ENCODE data around the gene TAF11.

TAF11 gene

DNA sequence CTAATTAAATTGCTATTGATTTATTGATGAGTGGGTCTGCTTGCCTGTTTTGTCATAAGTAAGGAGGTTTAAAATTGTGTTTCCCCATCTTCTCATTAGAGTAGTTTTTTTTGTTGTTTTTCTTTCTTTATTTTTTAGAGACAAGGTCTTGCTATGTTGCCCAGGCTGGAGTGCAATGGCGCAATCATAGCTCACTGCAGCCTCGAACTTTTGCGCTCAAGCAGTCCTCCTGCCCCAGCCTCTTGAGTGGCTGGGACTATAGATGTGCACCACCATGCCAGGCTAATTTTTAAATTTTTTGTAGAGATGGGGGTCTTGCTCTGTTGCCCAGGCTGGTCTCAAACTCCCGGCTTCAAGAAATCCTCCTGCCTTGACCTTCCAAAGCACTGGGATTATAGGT lies 32.3 kb upstream of the TAF11 start:
- H3K36me3 ChIP-seq (ENCODE audit: control insufficient read depth, insufficient read depth, low read length) = peaks cover 15% of the 10 kb centered on the region
- WGBS, 2 experiments (ENCODE audit: insufficient coverage in 2 of 2) = 83 to 95% methylated on average over 3 of the region's 4 CpGs
- H3K4me1 ChIP-seq (ENCODE audit: control insufficient read depth, insufficient read depth, low read length, poor library complexity, severe bottlenecking) = no peaks in the 10 kb centered on the region
- no peak overlapping the region for H3K4me3 ChIP-seq (ENCODE audit: extremely low read depth, insufficient read depth, low read length, poor library complexity, severe bottlenecking)
- no peaks in the 10 kb centered on the region for H3K9me3 ChIP-seq (ENCODE audit: control insufficient read depth, low read length)
- no peak overlapping the region for H3K27ac ChIP-seq (ENCODE audit: low read depth, low read length, severe bottlenecking)

DNA sequence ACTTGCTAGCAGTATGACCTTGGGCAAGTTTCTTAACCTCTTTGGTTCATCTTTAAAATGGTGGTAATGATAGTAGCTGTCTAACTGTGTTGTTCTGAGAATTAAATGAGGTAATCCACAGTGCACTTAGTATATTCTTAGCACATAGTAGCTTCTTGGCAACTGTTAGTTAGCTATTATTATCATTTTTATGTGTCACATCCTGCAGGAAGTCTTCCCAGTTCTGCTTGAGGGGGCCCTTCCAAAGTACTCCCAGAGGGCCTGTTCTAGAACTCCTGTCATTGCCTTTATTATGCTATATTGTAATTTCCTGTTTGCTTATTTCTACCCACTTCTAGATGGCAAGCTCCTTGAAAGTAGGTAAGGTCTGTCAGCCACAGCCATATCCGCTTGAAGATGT lies 31.8 kb upstream of the TAF11 start:
- Histone ChIP-seq H3K9me3 (ENCODE audit: control insufficient read depth, low read length) (no peaks in the 10 kb centered on the region), H3K36me3 (ENCODE audit: control insufficient read depth, insufficient read depth, low read length) (peaks cover 15% of the 10 kb centered on the region), H3K27ac (ENCODE audit: low read depth, low read length, severe bottlenecking) (no peak overlapping the region), H3K4me3 (ENCODE audit: extremely low read depth, insufficient read depth, low read length, poor library complexity, severe bottlenecking) (no peak overlapping the region), H3K4me1 (ENCODE audit: control insufficient read depth, insufficient read depth, low read length, poor library complexity, severe bottlenecking) (no peaks in the 10 kb centered on the region)
- 100% methylated on average over 1 of the region's 1 CpG; no CpG with 5 or more reads in 1 of the 2 experiments for WGBS, 2 experiments (ENCODE audit: insufficient coverage in 2 of 2)

DNA sequence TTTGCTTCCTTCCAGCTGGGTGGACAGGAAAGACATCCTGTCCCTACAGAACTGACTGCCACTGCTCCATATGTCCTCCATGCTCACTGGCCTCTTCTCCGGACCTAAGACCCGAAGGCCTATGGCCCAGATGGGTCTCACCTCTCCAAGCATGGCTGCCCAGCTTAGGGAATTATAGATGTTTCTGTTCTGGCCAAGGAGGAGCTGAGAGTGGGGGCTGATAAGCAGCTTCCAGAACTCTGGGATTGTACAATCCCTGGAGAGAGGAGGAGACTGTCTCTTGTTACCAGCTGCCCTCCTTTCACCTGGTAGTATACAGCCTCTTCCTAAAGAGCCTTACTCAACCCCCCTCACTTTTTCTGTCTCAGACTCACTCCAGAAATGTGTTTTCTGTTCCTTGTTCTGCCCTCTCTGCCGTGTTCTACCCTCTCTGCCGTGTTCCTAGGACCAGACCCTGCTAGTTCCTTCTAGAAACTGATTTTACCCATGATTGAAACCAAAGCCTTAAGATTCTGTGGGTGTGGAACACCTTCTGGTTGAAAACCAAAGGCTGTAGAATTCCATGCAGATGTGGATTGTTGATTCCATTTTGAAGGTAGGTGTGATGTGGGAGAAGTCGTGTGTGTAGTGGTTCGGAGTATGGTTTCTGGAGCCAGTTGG lies 29.9 kb upstream of the TAF11 start:
- WGBS, 2 experiments (ENCODE audit: insufficient coverage in 2 of 2) = 94 to 100% methylated on average over 2 of the region's 6 CpGs
- Histone ChIP-seq H3K4me1 (ENCODE audit: control insufficient read depth, insufficient read depth, low read length, poor library complexity, severe bottlenecking) (peaks cover 2% of the 10 kb centered on the region), H3K36me3 (ENCODE audit: control insufficient read depth, insufficient read depth, low read length) (peaks cover 15% of the 10 kb centered on the region), H3K27ac (ENCODE audit: low read depth, low read length, severe bottlenecking) (no peak overlapping the region), H3K4me3 (ENCODE audit: extremely low read depth, insufficient read depth, low read length, poor library complexity, severe bottlenecking) (no peak overlapping the region), H3K9me3 (ENCODE audit: control insufficient read depth, low read length) (no peaks in the 10 kb centered on the region)

GRCh38 chr6:34916348-34916967 lies 28.6 kb upstream of the TAF11 start:
- H3K27ac ChIP-seq (ENCODE audit: low read depth, low read length, severe bottlenecking) = no peak overlapping the region
- no peak overlapping the region for H3K4me3 ChIP-seq (ENCODE audit: extremely low read depth, insufficient read depth, low read length, poor library complexity, severe bottlenecking)
- H3K4me1 ChIP-seq (ENCODE audit: control insufficient read depth, insufficient read depth, low read length, poor library complexity, severe bottlenecking) = peaks cover 5% of the 10 kb centered on the region
- no peaks in the 10 kb centered on the region for H3K9me3 ChIP-seq (ENCODE audit: control insufficient read depth, low read length)
- peaks cover 11% of the 10 kb centered on the region for H3K36me3 ChIP-seq (ENCODE audit: control insufficient read depth, insufficient read depth, low read length)
- WGBS, 2 experiments (ENCODE audit: insufficient coverage in 2 of 2) = 100% methylated on average over 1 of the region's 4 CpGs

DNA sequence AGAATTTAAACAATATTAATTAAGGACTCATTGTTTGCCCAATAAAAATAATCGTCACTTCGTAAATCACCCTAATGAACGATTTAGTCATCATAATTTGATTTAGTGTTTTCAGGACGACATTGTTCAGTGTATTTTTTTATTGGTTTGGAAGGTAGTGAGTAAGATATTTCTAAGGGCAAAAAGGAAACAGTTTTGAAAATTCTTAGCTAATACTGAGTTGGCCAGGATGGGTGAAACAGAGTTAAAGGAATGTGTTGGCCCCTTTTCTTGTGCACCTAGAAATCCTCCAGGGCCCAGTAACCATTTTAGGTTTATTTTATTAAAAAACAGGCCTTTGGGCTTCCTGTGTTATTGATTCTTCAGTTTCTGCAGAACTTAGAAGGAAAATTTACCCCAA lies 26.5 kb upstream of the TAF11 start:
- peaks cover 5% of the 10 kb centered on the region for H3K4me1 ChIP-seq (ENCODE audit: control insufficient read depth, insufficient read depth, low read length, poor library complexity, severe bottlenecking)
- no peaks in the 10 kb centered on the region for H3K9me3 ChIP-seq (ENCODE audit: control insufficient read depth, low read length)
- H3K4me3 ChIP-seq (ENCODE audit: extremely low read depth, insufficient read depth, low read length, poor library complexity, severe bottlenecking) = no peak overlapping the region
- H3K36me3 ChIP-seq (ENCODE audit: control insufficient read depth, insufficient read depth, low read length) = peaks cover 9% of the 10 kb centered on the region
- 100% methylated on average over 1 to 4 of the region's 4 CpGs for WGBS, 2 experiments (ENCODE audit: insufficient coverage in 2 of 2)
- H3K27ac ChIP-seq (ENCODE audit: low read depth, low read length, severe bottlenecking) = no peak overlapping the region

- Histone ChIP-seq H3K27ac (ENCODE audit: low read depth, low read length, severe bottlenecking) (no peak overlapping the region), H3K9me3 (ENCODE audit: control insufficient read depth, low read length) (no peaks in the 10 kb centered on the region), H3K4me1 (ENCODE audit: control insufficient read depth, insufficient read depth, low read length, poor library complexity, severe bottlenecking) (peaks cover 5% of the 10 kb centered on the region), H3K36me3 (ENCODE audit: control insufficient read depth, insufficient read depth, low read length) (peaks cover 2% of the 10 kb centered on the region), H3K4me3 (ENCODE audit: extremely low read depth, insufficient read depth, low read length, poor library complexity, severe bottlenecking) (no peak overlapping the region)
- WGBS, 2 experiments (ENCODE audit: insufficient coverage in 2 of 2) = 84 to 94% methylated on average over 1 to 3 of the region's 3 CpGs
Observed at GRCh38 chr6:34912715-34913464, 25.0 kb upstream of the TAF11 start.

GRCh38 chr6:34911822-34912221 lies 24.0 kb upstream of the TAF11 start:
- Histone ChIP-seq H3K4me3 (ENCODE audit: extremely low read depth, insufficient read depth, low read length, poor library complexity, severe bottlenecking) (no peak overlapping the region), H3K4me1 (ENCODE audit: control insufficient read depth, insufficient read depth, low read length, poor library complexity, severe bottlenecking) (peaks cover 5% of the 10 kb centered on the region), H3K36me3 (ENCODE audit: control insufficient read depth, insufficient read depth, low read length) (no peaks in the 10 kb centered on the region), H3K9me3 (ENCODE audit: control insufficient read depth, low read length) (no peaks in the 10 kb centered on the region), H3K27ac (ENCODE audit: low read depth, low read length, severe bottlenecking) (no peak overlapping the region)
- WGBS, 2 experiments (ENCODE audit: insufficient coverage in 2 of 2) = 98 to 100% methylated on average over 2 to 4 of the region's 5 CpGs

- Histone ChIP-seq H3K4me1 (ENCODE audit: control insufficient read depth, insufficient read depth, low read length, poor library complexity, severe bottlenecking) (peaks cover 5% of the 10 kb centered on the region), H3K9me3 (ENCODE audit: control insufficient read depth, low read length) (no peaks in the 10 kb centered on the region), H3K36me3 (ENCODE audit: control insufficient read depth, insufficient read depth, low read length) (no peaks in the 10 kb centered on the region), H3K27ac (ENCODE audit: low read depth, low read length, severe bottlenecking) (no peak overlapping the region), H3K4me3 (ENCODE audit: extremely low read depth, insufficient read depth, low read length, poor library complexity, severe bottlenecking) (no peak overlapping the region)
- 86 to 92% methylated on average over 5 of the region's 6 CpGs for WGBS, 2 experiments (ENCODE audit: insufficient coverage in 2 of 2)
Observed at GRCh38 chr6:34909320-34909883, 21.6 kb upstream of the TAF11 start.

GRCh38 chr6:34908194-34908593 lies 20.4 kb upstream of the TAF11 start:
- no peak overlapping the region for H3K4me3 ChIP-seq (ENCODE audit: extremely low read depth, insufficient read depth, low read length, poor library complexity, severe bottlenecking)
- WGBS, 2 experiments (ENCODE audit: insufficient coverage in 2 of 2) = 97 to 100% methylated on average over 1 to 3 of the region's 3 CpGs

DNA sequence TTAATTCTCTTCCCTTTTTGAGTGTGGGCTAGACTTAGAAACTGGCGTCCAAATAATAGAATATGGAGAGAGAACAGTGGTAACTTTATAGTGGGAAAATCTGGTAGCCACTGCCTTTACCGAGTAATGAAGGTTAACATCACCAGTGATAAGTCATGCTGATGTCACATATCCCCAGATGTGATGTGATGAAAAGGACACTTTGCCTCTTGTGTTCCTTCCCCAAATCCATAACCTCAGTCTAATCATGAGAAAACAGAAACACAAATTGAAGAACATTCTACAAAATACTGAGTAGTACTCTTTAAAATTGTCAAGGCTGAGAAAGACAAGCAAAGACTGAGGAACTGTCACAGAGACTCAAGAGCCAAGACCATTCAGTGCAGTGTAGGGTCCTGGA lies 19.0 kb upstream of the TAF11 start:
- H3K27ac ChIP-seq (ENCODE audit: low read depth, low read length, severe bottlenecking) = no peak overlapping the region
- no peak overlapping the region for H3K4me3 ChIP-seq (ENCODE audit: extremely low read depth, insufficient read depth, low read length, poor library complexity, severe bottlenecking)
- H3K36me3 ChIP-seq (ENCODE audit: control insufficient read depth, insufficient read depth, low read length) = peaks cover 4% of the 10 kb centered on the region
- no CpG with 5 or more reads among the region's 2 CpGs for WGBS, 2 experiments (ENCODE audit: insufficient coverage in 2 of 2)
- no peaks in the 10 kb centered on the region for H3K9me3 ChIP-seq (ENCODE audit: control insufficient read depth, low read length)
- H3K4me1 ChIP-seq (ENCODE audit: control insufficient read depth, insufficient read depth, low read length, poor library complexity, severe bottlenecking) = no peaks in the 10 kb centered on the region

More at GRCh38 chr6:34908194-34908593, 20.4 kb upstream of the TAF11 start:
- H3K36me3 ChIP-seq (ENCODE audit: control insufficient read depth, insufficient read depth, low read length) = peaks cover under 1% of the 10 kb centered on the region
- H3K9me3 ChIP-seq (ENCODE audit: control insufficient read depth, low read length) = no peaks in the 10 kb centered on the region
- no peak overlapping the region for H3K27ac ChIP-seq (ENCODE audit: low read depth, low read length, severe bottlenecking)
- H3K4me1 ChIP-seq (ENCODE audit: control insufficient read depth, insufficient read depth, low read length, poor library complexity, severe bottlenecking) = peaks cover 5% of the 10 kb centered on the region
